ENCODE results near the gene ZNF652.

- TF ChIP-seq CTCF (IDR thresholded peaks at IDR 0.05; ENCODE audit: low read length) (no peak), EZH2 (optimal IDR thresholded peaks at IDR 0.05; ENCODE audit: low read depth, low read length) (no peak)
Measured at GRCh38 chr17:49388692-49389513, 26.9 kb upstream of the ZNF652 start.
